Adipose tissue (tissue), 3 donors: ENCODE results near the gene TXN2. TPM values are rescaled to one million over a fixed set of nuclear protein-coding genes. Genes with fewer than 3 reads are reported as not detected.
"Not testable (repeated sequence)": the region's sequence is repeated elsewhere in the genome, so short reads cannot be mapped to it uniquely, and the experiment has no call there.

Source experiments
- H3K27ac ChIP-seq: one replicate; pipeline ENCODE4 v1.5.1; 2013; ENCODE audit warnings: low read depth, low read length
- WGBS, 3 donors: extraction: QIAGEN DNeasy Blood & Tissue Kit; methylation state at CpG; one replicate each; pipeline ENCODE4 v1.1.7; 2013; 5-methylcytosine and 5-hydroxymethylcytosine counted together
- polyA plus RNA-seq, 3 donors: library from polyadenylated mRNA; stranded (reverse); fragments of 200-250 nt; gene quantifications; one replicate each; pipeline ENCODE4 v1.2.3, GENCODE V29; 2013
- donor health status: healthy with polysubstance abuse.
- donor health status: Bipolar disorder and iron deficiency.
- donor health status: healthy.

Gene TXN2
- polyA plus RNA-seq, 3 donors, result 59.1 to 125 (median 124) TPM

DNA sequence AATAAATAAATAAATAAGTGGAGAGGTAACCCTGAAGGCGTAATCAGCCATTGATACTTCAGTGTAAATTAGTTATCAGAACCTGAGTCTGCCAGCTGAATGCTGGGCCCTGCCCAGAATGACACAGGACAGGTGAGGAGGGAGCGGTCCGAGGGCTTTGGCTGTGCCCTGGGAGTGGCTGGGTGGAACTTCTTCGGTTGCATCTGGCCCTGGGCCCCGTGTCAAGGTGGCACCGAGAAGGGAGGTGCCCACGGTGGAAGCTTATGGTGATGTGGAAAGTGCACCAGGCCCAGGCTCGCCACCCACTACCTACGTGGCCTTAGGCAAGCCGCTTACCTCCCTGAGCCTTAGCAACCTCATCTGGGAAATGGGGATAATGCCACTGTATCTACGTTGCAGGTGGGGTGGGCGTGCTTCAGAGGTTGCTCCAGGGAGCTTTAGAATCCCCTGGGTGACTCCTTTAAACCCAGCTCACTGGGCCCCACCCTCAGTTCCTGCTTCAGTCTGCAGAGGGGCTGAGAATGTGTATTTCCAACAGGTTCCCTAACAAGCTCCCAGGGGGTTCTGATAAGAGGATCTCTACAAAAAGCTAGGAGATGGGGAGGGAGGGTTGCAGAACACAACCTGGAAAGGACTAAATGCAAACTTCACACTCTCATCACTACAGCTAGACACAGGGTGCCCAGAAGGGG lies 38.8 kb downstream of the TXN2 start:
- 89 to 94% (median 91%) methylated on average over 12 of the region's 12 CpGs for WGBS, 3 donors
- no peak overlapping the region for H3K27ac ChIP-seq

DNA sequence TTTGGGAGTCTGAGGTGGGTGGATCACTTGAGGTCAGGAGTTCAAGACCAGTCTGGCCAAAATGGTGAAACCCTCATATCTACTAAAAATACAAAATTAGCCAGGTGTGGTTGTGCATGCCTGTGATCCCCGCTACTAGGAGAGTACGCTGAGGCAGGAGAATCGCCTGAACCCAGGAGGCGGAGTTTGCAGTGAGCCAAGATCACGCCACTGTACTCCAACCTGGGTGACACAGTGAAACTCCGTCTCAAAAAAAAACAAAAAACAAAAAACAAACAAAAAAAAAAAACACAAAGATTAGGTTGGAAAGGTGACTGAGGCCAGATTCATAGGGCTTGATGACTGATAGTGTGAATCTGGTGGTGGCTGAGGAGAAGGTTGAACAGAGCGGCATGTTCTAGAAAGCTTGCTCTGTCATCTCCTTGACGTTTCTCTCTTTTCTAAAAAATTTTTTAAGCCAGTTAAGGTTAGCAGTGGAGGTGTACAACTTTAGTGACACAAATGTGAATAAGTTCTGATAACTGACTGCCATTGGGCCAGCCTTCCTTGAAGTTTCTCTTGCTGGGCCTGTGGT lies 40.9 kb downstream of the TXN2 start:
- 78 to 96% (median 92%) methylated on average over 8 of the region's 8 CpGs for WGBS, 3 donors
- no peak overlapping the region for H3K27ac ChIP-seq

DNA sequence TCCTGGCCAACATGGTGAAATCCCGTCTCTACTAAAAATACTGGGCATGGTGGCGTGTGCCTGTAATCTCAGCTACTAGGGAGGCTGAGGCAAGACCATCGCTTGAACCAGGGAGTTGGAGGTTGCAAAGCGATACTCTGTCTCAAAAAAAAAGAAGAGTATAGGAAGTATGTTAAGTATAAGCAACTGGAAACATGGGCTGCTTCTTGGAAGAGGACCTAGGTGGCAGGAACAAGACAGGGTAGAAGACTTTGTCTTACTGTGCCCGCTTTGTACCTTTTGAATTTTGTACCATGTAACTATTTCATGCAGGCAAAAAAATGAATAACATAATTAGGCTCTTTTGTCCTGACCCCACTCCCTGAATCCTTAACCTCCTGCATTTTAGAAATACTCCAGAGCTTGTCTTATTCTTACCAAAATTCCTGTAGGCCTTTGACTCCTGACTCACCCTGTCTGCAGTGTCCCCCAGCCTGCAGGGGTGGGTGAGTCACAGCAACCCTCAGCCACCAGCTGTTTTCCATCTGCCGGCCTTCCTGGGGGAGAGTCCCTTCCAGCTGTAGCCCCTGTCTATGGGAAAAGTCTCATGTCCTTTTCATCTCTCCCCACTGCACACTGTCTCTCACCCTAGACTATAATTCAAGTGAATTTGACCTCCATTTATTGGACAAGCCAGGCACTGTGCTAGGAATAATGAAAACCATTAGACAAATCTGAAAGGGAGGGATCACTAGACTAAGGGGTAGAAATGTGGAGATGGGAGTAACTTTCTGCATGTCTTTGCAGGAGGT lies 41.8 kb downstream of the TXN2 start:
- WGBS, 3 donors, result 86 to 90% (median 88%) methylated on average over 6 of the region's 6 CpGs
- no peak overlapping the region for H3K27ac ChIP-seq

DNA sequence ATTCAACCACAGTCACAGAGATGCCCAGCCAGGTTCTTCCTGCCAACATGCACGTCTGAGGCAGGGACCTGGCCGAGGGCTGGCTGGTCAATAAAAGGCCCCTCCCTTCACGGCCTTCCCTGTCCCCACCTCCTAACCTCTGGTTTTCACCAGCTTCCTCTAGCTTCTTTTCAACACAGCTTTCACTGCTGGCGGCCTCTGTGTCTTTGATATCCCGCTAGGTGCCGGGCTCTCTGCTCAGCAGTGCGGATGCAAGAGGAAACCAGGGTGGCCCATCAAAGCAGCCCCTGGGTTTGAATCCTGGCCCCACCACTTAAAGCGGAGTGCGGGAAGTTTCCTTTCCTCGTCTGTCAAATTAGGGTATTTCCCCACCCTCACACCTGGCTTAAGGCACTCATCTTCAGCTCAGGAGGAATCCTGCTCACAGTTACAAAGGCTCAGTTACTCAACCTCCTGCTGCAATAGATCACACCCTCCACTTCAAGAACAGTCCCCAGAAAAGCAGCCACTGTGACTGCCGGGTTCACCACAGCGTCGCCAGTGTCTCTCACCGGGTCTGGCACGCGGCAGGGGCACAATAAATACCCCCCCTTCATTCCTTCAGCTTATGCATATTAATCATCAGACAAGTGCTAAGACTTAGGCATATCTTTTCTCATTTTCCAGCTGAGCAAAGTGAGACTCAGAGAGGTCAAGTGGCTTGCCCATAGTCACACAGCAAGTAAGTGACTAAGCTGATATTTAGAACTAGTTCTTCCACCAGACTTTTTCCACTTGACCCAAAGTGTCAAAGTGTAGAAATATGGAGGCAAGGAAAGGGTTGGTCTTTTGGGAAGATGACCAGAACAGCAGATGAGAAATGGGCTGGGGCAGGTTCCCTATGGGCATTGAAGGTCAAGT lies 45.7 kb downstream of the TXN2 start:
- no peak overlapping the region for H3K27ac ChIP-seq
- 32 to 48% (median 39%) methylated on average over 16 of the region's 16 CpGs for WGBS, 3 donors

DNA sequence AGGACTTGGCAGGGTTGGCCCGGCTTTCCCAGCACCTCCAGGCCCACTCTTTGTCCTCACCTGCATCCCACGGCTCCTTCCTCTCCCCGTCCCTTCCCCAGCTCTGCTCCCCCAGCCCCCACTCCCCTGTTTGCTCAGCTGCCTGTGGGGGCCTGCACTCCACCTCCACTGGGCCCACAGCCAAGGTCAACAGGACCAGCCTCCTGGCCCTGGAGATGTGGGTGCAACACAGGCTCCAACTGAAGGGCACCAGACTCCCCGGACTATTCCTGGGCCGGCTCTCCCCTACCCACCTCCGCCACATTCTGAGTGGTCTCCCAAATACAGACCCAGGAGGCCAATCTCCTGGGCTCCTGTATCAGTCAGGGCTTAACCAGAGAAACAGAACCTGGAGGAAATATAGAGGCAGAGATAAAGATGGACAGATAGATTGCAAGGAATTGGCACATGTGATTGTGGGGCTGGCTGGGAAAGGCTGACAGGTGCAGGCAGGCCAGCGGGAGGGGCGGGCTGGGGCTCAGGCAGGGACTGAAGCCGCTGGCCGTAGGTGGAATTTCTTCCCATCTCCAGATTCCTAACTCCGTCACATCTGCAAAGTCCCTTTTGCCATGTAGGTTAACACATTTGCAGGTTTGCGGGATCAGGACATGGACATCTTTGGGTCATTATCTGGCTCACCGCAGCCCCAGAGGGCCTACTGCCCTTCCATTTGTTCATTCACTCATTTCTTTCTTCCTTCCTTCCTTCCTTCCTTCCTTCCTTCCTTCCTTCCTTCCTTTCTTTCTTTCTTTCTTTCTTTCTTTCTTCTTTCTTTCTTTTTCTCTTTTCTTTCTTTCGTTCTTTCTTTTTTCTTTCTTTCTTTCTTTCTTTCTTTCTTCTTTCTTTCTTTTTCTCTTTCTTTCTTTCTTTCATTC lies 47.9 kb downstream of the TXN2 start:
- WGBS, 3 donors, result 29 to 73% (median 70%) methylated on average over 14 of the region's 14 CpGs
- H3K27ac ChIP-seq, result no peak overlapping the region

DNA sequence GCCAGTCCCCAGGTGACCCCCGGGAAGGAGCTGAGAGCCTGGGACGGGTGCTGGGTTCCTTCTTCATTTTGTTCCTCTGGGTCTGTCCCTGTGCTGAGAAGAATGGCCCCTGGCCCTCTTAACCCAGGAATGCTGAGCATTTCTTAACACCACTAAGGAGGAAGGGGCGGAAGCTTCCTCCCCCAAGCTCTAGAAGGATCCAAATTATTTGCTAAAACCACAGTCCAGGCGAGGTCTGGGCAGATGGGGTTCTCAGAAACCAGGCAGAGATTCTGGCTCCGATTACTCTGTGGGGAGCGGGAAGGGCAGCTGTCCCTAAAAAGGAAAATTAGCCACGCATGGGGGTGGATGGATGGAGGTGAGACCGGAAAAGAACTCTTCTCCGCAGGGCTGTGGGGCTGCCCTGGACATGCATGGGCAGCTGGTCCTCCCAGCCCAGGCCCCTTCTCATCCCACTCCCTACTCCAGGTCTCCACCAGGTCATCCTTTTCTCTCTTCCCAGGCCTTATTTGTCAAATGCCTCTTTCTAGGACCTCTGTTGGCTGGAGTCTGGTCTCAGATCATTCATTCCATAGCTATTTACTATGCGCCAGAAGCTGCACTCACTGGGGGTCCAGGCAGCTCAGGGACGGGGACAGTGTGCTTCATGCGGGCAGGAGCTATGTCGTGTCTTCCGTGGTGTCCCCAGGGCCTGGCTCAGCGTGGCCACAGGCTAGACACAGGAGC lies 48.7 kb downstream of the TXN2 start:
- H3K27ac ChIP-seq, result no peak overlapping the region
- 52 to 75% (median 70%) methylated on average over 15 of the region's 15 CpGs for WGBS, 3 donors

DNA sequence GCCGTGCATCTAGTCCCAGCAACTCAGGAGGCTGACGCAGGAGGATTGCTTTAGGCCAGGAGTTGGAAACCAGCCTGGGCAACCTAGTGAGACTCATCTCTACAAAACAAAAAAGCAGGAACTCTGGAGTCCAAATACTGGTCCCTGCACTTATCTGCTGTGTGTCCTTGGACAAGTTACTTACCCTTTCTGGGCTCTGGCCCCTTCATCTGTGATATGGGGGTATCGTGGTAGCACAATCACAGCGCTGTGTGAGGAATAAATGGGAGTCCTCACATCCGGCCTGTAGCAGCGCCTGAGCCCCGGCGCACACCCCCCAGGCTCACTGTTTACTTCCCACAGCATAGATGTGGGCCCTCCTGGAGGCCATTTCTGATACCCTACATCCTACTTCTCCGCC lies 49.5 kb downstream of the TXN2 start:
- H3K27ac ChIP-seq, result no peak overlapping the region
- 77 to 91% (median 89%) methylated on average over 9 of the region's 9 CpGs for WGBS, 3 donors

DNA sequence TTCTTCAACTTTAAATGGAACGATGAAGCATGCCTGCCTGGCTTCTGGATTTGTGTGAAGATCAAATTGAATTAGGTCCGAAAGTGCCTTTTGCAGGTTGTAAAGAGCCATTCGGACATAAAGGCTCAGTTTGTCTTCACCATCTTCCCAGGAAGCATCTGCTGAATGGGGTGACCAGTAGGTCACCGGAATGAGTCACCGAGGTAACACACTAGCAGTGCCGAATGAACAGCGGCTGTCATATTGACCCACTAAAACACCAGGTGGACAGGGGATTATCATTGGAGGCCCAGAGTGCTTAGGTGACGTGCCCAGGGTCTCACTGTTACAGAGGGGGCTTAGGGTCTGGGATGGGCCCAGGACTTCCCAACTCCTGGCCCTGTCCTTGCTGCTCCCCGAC lies 50.6 kb downstream of the TXN2 start:
- WGBS, 3 donors, result 76 to 82% (median 81%) methylated on average over 9 of the region's 9 CpGs
- H3K27ac ChIP-seq, result no peak overlapping the region

DNA sequence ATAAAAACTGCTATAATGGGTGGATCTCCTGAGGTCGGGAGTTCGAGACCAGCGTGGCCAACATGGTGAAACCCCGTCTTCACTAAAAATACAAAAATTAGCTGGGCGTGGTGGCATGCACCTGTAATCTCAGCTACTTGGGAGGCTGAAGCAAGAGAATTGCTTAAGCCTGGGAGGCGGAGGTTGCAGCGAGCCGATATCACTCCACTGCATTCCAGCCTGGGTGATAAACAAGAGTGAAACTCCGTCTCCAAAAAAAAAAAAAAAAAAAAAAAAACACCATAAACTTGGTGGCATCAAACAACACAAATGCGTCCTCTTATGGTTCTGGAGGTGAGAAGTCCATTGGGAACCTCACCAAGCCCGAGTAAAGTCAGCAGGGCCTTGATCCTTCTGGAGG lies 53.5 kb downstream of the TXN2 start:
- H3K27ac ChIP-seq, result not testable (repeated sequence)
- 92 to 94% (median 92%) methylated on average over 11 of the region's 11 CpGs for WGBS, 3 donors

DNA sequence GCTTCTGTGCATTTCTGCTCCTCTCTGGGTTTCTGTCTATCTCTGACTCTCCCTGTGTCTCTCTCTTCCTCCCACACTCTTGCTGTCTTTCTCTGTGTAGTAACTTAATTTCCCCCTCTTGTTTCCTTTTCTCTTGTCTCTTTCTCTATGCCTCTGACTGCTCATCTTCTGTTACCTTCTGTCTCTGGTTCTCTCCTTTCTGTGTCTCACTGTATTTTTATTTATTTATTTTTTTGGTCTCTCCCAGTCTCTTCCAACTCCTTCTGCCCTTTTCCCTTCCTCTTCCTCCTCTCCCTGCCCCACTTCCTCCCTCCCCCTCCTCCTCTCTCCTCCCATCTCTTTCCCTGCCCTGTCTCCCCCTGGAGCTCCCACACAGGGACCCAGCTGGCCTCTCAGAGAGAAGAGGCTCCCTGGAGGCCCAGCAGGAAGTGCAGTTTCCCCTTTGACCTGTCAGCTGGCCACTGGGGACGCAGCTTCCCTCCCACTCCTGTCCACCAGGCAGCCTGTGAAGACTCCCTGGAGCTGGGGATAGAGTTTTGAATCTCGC lies 55.4 kb downstream of the TXN2 start:
- no peak overlapping the region for H3K27ac ChIP-seq
- 35 to 78% (median 41%) methylated on average over 2 of the region's 2 CpGs for WGBS, 3 donors

DNA sequence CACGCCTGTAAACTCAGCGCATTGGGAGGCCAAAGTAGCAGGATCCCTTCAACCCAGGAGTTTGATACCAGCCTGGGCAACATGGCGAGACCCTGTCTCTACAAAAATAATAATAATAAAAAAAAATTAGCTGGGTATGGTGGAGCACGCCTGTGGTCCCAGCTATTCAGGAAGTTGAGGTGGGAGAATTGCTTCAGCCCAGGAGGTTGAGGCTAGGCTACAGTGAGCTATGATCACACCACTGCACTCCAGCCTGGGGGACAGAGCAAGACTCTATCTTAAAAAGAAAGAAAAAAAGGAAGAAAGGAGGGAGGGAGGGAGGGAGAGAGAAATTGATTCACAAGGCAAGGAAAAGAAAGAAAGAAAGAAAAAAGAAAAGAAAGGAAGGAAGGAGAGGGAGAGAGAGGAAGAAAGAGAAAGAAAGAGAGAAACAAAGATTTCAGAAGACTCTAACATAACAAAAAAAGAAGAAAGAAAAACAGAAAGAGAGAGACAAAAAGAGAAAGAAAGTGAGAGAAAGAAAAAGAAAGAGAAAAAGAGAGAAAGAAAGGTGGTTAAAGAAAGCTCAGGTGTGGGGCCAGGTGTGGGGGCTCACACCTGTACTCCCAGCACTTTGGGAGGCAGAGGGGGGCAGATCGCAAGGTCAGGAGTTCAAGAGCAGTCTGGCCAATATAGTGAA lies 56.4 kb downstream of the TXN2 start:
- no peak overlapping the region for H3K27ac ChIP-seq
- WGBS, 3 donors, result 85 to 94% (median 89%) methylated on average over 5 of the region's 5 CpGs

DNA sequence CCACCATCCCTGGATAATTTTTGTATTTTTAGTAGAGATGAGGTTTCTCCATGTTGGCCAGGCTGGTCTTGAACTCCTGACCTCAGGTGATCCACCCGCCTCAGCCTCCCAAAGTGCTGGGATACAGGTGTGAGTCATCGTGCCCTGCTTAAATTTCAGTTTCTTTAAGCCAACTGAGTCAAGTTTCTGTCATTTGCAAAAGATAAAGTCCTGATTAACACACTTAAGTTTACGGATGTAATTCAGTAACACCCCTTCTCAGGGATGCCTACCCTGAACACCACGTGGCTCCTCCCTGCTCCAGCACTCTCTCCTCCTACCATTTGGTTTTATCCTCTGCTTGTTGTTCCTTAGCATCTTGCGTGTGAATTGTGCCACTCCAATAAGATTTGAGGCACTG lies 57.0 kb downstream of the TXN2 start:
- H3K27ac ChIP-seq, result not testable (repeated sequence)
- WGBS, 3 donors, result 78 to 88% (median 81%) methylated on average over 5 of the region's 5 CpGs

DNA sequence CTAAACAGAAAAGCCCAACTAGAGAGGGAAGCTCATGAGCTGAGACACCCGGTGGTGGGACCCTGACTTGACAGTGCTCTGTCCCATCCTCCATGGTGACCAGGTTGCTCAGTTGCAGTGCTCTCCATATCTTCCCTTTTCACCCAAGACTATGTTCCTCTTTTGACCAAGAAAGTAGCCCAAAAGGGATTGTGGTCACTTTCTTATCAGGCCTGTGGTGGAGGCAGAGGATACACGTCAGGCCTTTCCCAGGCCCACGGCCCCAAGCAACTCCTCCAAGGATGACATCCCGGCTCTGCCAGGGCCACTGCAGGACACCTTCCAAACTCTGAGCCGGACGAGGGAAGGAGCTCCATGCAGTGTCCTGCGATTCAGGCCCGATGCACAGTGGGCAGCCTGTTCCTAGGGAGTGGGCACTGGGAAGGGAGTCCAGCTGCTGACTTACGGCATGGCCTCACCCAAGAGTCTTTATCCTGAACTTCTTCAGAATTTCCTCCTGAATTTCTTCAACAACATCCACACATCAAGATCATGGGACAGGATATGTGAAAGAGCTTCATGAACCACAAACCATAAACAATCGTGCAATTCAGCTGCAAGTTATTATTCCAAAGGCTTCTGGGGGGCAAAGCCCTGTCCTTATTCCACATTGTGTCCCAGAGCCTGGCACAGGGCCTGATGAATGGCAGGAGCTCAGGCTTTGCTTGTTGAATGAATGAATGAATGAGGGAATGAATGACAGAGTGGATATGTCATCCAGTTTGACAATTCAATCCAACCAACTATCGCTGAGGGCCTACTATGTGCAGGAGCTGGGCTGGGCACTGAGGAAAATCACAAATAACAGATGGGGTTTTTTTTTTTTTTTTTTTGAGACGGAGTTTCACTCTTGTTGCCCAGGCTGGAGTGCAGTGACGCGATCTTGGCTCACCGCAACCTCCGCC lies 57.7 kb downstream of the TXN2 start:
- 74 to 93% (median 77%) methylated on average over 12 to 15 of the region's 16 CpGs for WGBS, 3 donors
- no peak overlapping the region for H3K27ac ChIP-seq

DNA sequence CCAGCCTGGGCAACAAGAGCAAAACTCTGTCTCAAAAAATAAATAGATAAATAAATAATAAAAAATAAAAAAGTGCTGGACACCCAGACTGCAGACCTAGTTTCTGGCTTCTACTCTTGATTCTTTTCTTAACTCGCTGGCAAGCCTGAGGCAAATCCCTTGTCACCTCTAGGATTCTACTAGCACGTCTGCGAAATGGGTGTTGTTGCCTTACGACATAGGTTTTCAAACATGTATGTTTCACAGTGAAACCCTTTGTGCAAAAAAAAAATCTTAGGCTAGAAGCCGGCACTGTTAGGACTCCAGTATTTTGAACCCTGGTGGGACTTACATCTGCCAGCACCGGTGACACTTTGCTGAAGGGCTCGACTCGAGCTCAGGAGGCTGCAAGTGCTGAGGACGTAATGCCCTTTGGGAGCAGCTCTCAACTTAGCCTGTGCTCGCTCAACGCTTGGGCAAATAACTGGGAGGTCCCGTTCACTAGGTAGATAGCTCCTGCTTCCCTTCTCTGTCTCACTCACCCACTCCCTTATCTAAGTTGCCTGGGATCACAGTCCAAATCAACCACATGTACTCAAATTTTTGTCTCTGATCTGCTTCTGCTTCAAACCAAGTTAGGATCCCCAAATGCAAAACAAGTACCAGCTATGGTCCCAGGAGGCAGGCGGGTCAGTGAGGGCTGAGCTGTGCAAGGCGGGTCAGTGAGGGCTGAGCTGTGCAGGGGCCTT lies 59.0 kb downstream of the TXN2 start:
- 80 to 89% (median 83%) methylated on average over 14 of the region's 14 CpGs for WGBS, 3 donors
- no peak overlapping the region for H3K27ac ChIP-seq
